H9 (cell line): ENCODE data around the gene BTG4. TPM values are rescaled to one million over a fixed set of nuclear protein-coding genes. Genes with fewer than 3 reads are reported as not detected.

Experiments used
- DNase-seq: peaks from one replicate; pipeline ENCODE4 v3.0.0-alpha.2; 2017
- H2AFZ ChIP-seq: one replicate; pipeline ENCODE4 v1.6.1; 2013; ENCODE audit warnings: mild to moderate bottlenecking, low read length, control low read depth, moderate library complexity
- H2AK5ac ChIP-seq: 2 replicates; pipeline ENCODE4 v1.6.1; 2013; ENCODE audit warnings: low read length, control low read depth, mixed read lengths; ENCODE audit not compliant: insufficient read length
- H2BK120ac ChIP-seq: one replicate; pipeline ENCODE4 v1.6.1; 2013; ENCODE audit warnings: low read depth, mild to moderate bottlenecking, low read length, control low read depth, inconsistent platforms; ENCODE audit not compliant: poor library complexity, severe bottlenecking
- H2BK12ac ChIP-seq: 2 replicates; pipeline ENCODE4 v1.6.1; 2013; ENCODE audit warnings: low read length, control low read depth, mixed read lengths, low read depth; ENCODE audit not compliant: insufficient read length
- H2BK15ac ChIP-seq: 2 replicates; pipeline ENCODE4 v1.6.1; 2013; ENCODE audit warnings: low read depth, low read length, control low read depth
- H2BK20ac ChIP-seq: one replicate; pipeline ENCODE4 v1.6.1; 2013; ENCODE audit warnings: low read depth, mild to moderate bottlenecking, low read length, control low read depth, inconsistent platforms; ENCODE audit not compliant: poor library complexity, severe bottlenecking
- H2BK5ac ChIP-seq: 2 replicates; pipeline ENCODE4 v1.6.1; 2013; ENCODE audit warnings: low read length, control low read depth, mixed read lengths; ENCODE audit not compliant: insufficient read length
- H3K14ac ChIP-seq: 2 replicates; pipeline ENCODE4 v1.6.1; 2013; ENCODE audit warnings: low read length, control low read depth; ENCODE audit not compliant: insufficient read depth
- H3K18ac ChIP-seq: 2 replicates; pipeline ENCODE4 v1.6.1; 2013; ENCODE audit warnings: low read depth, mild to moderate bottlenecking, mixed read lengths, low read length, control low read depth; ENCODE audit not compliant: insufficient read length
- H3K23ac ChIP-seq: 2 replicates; pipeline ENCODE4 v1.6.1; 2013; ENCODE audit warnings: low read length, control low read depth, mixed read lengths, low read depth; ENCODE audit not compliant: insufficient read length
- H3K23me2 ChIP-seq: 2 replicates; pipeline ENCODE4 v1.6.1; 2013; ENCODE audit warnings: low read depth, mild to moderate bottlenecking, mixed read lengths, low read length, control low read depth; ENCODE audit not compliant: insufficient read length, poor library complexity, severe bottlenecking
- H3K27ac ChIP-seq: 2 replicates; pipeline ENCODE4 v1.5.1; 2013; ENCODE audit warnings: low read length, control low read depth, mixed read lengths, low read depth; ENCODE audit not compliant: insufficient read length
- H3K27me3 ChIP-seq: 2 replicates; pipeline ENCODE4 v1.6.1; 2013; ENCODE audit warnings: low read length, control low read depth, inconsistent platforms; ENCODE audit not compliant: insufficient read depth
- H3K4ac ChIP-seq: 2 replicates; pipeline ENCODE4 v1.6.1; 2013; ENCODE audit warnings: low read depth, mild to moderate bottlenecking, control low read depth, inconsistent platforms, low read length, moderate library complexity
- H3K4me1 ChIP-seq: 2 replicates; pipeline ENCODE4 v1.6.1; 2013; ENCODE audit warnings: low read length, control low read depth, inconsistent platforms; ENCODE audit not compliant: insufficient read depth
- H3K4me2 ChIP-seq: 2 replicates; pipeline ENCODE4 v1.6.1; 2013; ENCODE audit warnings: low read length, control low read depth, mixed read lengths; ENCODE audit not compliant: insufficient read length, insufficient read depth
- H3K56ac ChIP-seq: 2 replicates; pipeline ENCODE4 v1.6.1; 2013; ENCODE audit warnings: low read depth, mild to moderate bottlenecking, mixed read lengths, low read length, control low read depth; ENCODE audit not compliant: insufficient read length
- H3K79me1 ChIP-seq: 2 replicates; pipeline ENCODE4 v1.6.1; 2013; ENCODE audit warnings: low read depth, mild to moderate bottlenecking, moderate library complexity, low read length, control low read depth, inconsistent platforms; ENCODE audit not compliant: insufficient read depth, poor library complexity, severe bottlenecking
- H3K79me2 ChIP-seq: 2 replicates; pipeline ENCODE4 v1.6.1; 2013; ENCODE audit warnings: low read length, control low read depth, inconsistent platforms; ENCODE audit not compliant: insufficient read depth
- H3K9ac ChIP-seq: 2 replicates; pipeline ENCODE4 v1.6.1; 2013; ENCODE audit warnings: low read length, control low read depth, mixed read lengths; ENCODE audit not compliant: insufficient read length; ENCODE audit errors: extremely low read depth
- H3K9me3 ChIP-seq: one replicate; pipeline ENCODE4 v1.6.1; 2013; ENCODE audit warnings: low read depth, low read length, inconsistent platforms; ENCODE audit not compliant: control insufficient read depth
- H3T11ph ChIP-seq: one replicate; pipeline ENCODE4 v1.6.1; 2013; ENCODE audit warnings: mild to moderate bottlenecking, low read length, control low read depth, inconsistent platforms
- H4K20me1 ChIP-seq: one replicate; pipeline ENCODE4 v1.6.1; 2013; ENCODE audit not compliant: control insufficient read depth, insufficient read length, insufficient read depth
- H4K5ac ChIP-seq: 2 replicates; pipeline ENCODE4 v1.6.1; 2013; ENCODE audit warnings: low read depth, mild to moderate bottlenecking, mixed read lengths, low read length, control low read depth; ENCODE audit not compliant: insufficient read length
- H4K8ac ChIP-seq: replicated peaks from 2 replicates; pipeline ENCODE4 v1.6.1; 2013; ENCODE audit warnings: low read length, control low read depth, mixed read lengths, low read depth; ENCODE audit not compliant: insufficient read length
- H4K91ac ChIP-seq: 2 replicates; pipeline ENCODE4 v1.6.1; 2013; ENCODE audit warnings: low read depth, mild to moderate bottlenecking, moderate library complexity, mixed read lengths, low read length, control low read depth; ENCODE audit not compliant: insufficient read length
- H3K27ac Mint-ChIP-seq, 3 experiments: 2 replicates in 2 of 3; 3 replicates in 1 of 3; pipeline ENCODE4 v1.8.0; 2020 to 2021; ENCODE audit warnings: mixed read lengths in 3 of 3, mild to moderate bottlenecking in 1 of 3, moderate library complexity in 1 of 3
- H3K27me3 Mint-ChIP-seq: 2 replicates; pipeline ENCODE4 v1.8.0; 2021; ENCODE audit warnings: low read depth, mild to moderate bottlenecking, moderate library complexity, mixed read lengths
- H3K36me3 Mint-ChIP-seq, 3 experiments: 2 replicates in 2 of 3; 3 replicates in 1 of 3; pipeline ENCODE4 v1.8.0; 2020 to 2021; ENCODE audit warnings: low read depth in 3 of 3, mixed read lengths in 3 of 3; ENCODE audit not compliant: insufficient read depth in 1 of 3
- H3K4me1 Mint-ChIP-seq, 2 experiments: 2 replicates each; pipeline ENCODE4 v1.8.0; 2020; ENCODE audit warnings: mixed read lengths in 2 of 2
- H3K4me3 Mint-ChIP-seq, 2 experiments: 2 replicates in 1 of 2; 3 replicates in 1 of 2; pipeline ENCODE4 v1.8.0; 2020 to 2021; ENCODE audit warnings: mild to moderate bottlenecking in 2 of 2, mixed read lengths in 2 of 2, moderate library complexity in 1 of 2
- H3K9me3 Mint-ChIP-seq, 2 experiments: 2 replicates in 1 of 2; 3 replicates in 1 of 2; pipeline ENCODE4 v1.8.0; 2020; ENCODE audit warnings: mild to moderate bottlenecking in 2 of 2, mixed read lengths in 2 of 2, moderate library complexity in 1 of 2
- CTCF ChIP-seq: fragments of 200-600 bp; sonication (generic); conservative IDR thresholded peaks from 3 replicates; pipeline ENCODE4 v1.8.0; 2021; ENCODE audit warnings: antibody characterized with exemption, mild to moderate bottlenecking
- WGBS: extraction: QIAGEN DNeasy Blood & Tissue Kit; methylation state at CpG from one replicate; pipeline ENCODE4 v1.1.7; 2013; ENCODE audit warnings: missing lambda C conversion rate, low lambda C conversion rate, mixed read lengths; ENCODE audit not compliant: insufficient read length; ENCODE audit errors: extremely low coverage; 5-methylcytosine and 5-hydroxymethylcytosine counted together
- total RNA-seq: library from RNA; stranded (reverse); gene quantifications from 2 replicates; pipeline ENCODE4 v1.2.1, GENCODE V29; 2021

The BTG4 gene
- total RNA-seq, 1 experiment from 2014 or later, result not detected

GRCh38 chr11:111477898-111478297, 34.3 kb downstream of the BTG4 start:
- Mint-ChIP-seq H3K4me3 (no peak overlapping the region), H3K27me3 (peaks cover 4% of the 10 kb centered on the region; the same call in 1 of the 2 replicates), H3K27ac (no peak overlapping the region; a peak in 1 of 7 replicates), H3K36me3 (no peaks in the 10 kb centered on the region), H3K9me3 (no peaks in the 10 kb centered on the region), H3K4me1 (no peaks in the 10 kb centered on the region)
- H2BK120ac ChIP-seq, result no peak overlapping the region
- H3K56ac ChIP-seq, result no peak overlapping the region
- no peak overlapping the region for H3K23ac ChIP-seq
- WGBS, result no CpG with 5 or more reads among the region's 2 CpGs
- H4K8ac ChIP-seq, result no peak overlapping the region
- H2AK5ac ChIP-seq, result no peak overlapping the region
- H4K20me1 ChIP-seq, result no peaks in the 10 kb centered on the region
- H3K79me1 ChIP-seq, result no peaks in the 10 kb centered on the region
- no peaks in the 10 kb centered on the region for H3K27me3 ChIP-seq
- no peak overlapping the region for H3K4ac ChIP-seq
- no peaks in the 10 kb centered on the region for H3K79me2 ChIP-seq
- H3K27ac ChIP-seq, result no peak overlapping the region
- no peak overlapping the region for H2BK15ac ChIP-seq
- no peak overlapping the region for H3K14ac ChIP-seq
- H3K9ac ChIP-seq, result no peak overlapping the region
- TF ChIP-seq CTCF, result no peak
- no peak overlapping the region for H3K18ac ChIP-seq
- H2BK12ac ChIP-seq, result no peak overlapping the region
- no peak for DNase-seq
- no peak overlapping the region for H2AFZ ChIP-seq
- no peak overlapping the region for H3K4me2 ChIP-seq
- no peak overlapping the region for H4K5ac ChIP-seq
- H3K9me3 ChIP-seq, result no peaks in the 10 kb centered on the region
- H2BK5ac ChIP-seq, result no peak overlapping the region
- no peaks in the 10 kb centered on the region for H3K4me1 ChIP-seq
- H4K91ac ChIP-seq, result no peak overlapping the region
- no peaks in the 10 kb centered on the region for H3K23me2 ChIP-seq
- H2BK20ac ChIP-seq, result no peak overlapping the region
- no peak overlapping the region for H3T11ph ChIP-seq
